GM13977 (cell line): ENCODE results near the gene CMSS1.

Experiments used
- DNase-seq: peaks from one replicate; pipeline ENCODE4 v3.0.0; 2012; ENCODE audit warnings: low spot score
- CTCF ChIP-seq: IDR thresholded peaks from 2 replicates; pipeline ENCODE4 v1.5.1; 2012; ENCODE audit warnings: mild to moderate bottlenecking, control low read depth; ENCODE audit not compliant: insufficient read depth; ENCODE audit errors: extremely low read depth, missing control alignments
- in situ Hi-C: fragments of 300-500 bp; cut with MboI; formaldehyde crosslinking; loops from one replicate; pipeline ENCODE4 v1.12.0; 2022; ENCODE audit warnings: low sequenced_read_pairs, low pct_unique_long_range_greater_than_20kb, mixed read lengths, inconsistent platforms; ENCODE audit not compliant: unreplicated experiment

Gene CMSS1

GRCh38 chr3:100004931-100005330, 187.3 kb downstream of the CMSS1 start:
- TF ChIP-seq CTCF = no peak
- DNase-seq = no peak
- in situ Hi-C loops = no loop called here

- no peak for DNase-seq
- TF ChIP-seq CTCF = no peak
- in situ Hi-C loops = no loop called here
Observed at GRCh38 chr3:100005665-100006393, 188.2 kb downstream of the CMSS1 start.

GRCh38 chr3:100006570-100007271, 189.1 kb downstream of the CMSS1 start:
- TF ChIP-seq CTCF = no peak
- in situ Hi-C loops = no loop called here
- DNase-seq = no peak

GRCh38 chr3:100007313-100007712, 189.7 kb downstream of the CMSS1 start:
- no peak for DNase-seq
- in situ Hi-C loops = no loop called here
- TF ChIP-seq CTCF = no peak

GRCh38 chr3:100008081-100008698, 190.5 kb downstream of the CMSS1 start:
- DNase-seq = no peak
- TF ChIP-seq CTCF = no peak
- in situ Hi-C loops = no loop called here

- in situ Hi-C loops = no loop called here
- no peak for DNase-seq
- TF ChIP-seq CTCF = no peak
Observed at GRCh38 chr3:100009276-100010086, 191.8 kb downstream of the CMSS1 start.
